ENCODE measurements around the gene GARNL3. TPM values are rescaled to one million over a fixed set of nuclear protein-coding genes. Genes with fewer than 3 reads are reported as not detected.

Gene GARNL3
- total and polyA plus RNA-seq, 11 donors, result 7.1 to 60.4 (median 20.3) TPM

- WGBS, 4 donors, result 96 to 97% (median 97%) methylated on average over 4 of the region's 4 CpGs
- Histone ChIP-seq H3K36me3 (peaks cover 0 to 3% (median 0%) of the 10 kb centered on the region in 9 donors), H3K4me1 (peaks cover 0 to 26% (median 12%) of the 10 kb centered on the region in 12 donors), H3K9me3 (no peaks in the 10 kb centered on the region), H3K27me3 (no peaks in the 10 kb centered on the region), H3K27ac (no peak overlapping the region), H3K4me3 (no peak overlapping the region)
- intact Hi-C loops (cut with DNase I), result loop anchor here in 4 of 10 donors (5.0 to 10.0 kb wide), 4 partner anchors 52 to 225 kb away; partner anchors contain the start of genes LRSAM1 (in 1 of the 4), RPL12 (in 1 of the 4) and SLC2A8 (in 1 of the 4)
- TF ChIP-seq POLR2A (IDR thresholded peaks at IDR 0.05) (no peak), CTCF (IDR thresholded peaks at IDR 0.05) (no peak)
- DNase-seq (no peak), ATAC-seq (no peak)
These were observed 34.7 kb upstream of the GARNL3 start for GRCh38 chr9:127229691-127230417.

GRCh38 chr9:127231666-127232065 lies 32.9 kb upstream of the GARNL3 start:
- H3K4me1 ChIP-seq, result peaks cover 0 to 18% (median 5%) of the 10 kb centered on the region in 12 donors
- DNase-seq, result no peak
- H3K27ac ChIP-seq, result no peak overlapping the region
- H3K9me3 ChIP-seq, result no peaks in the 10 kb centered on the region
- no peak overlapping the region for H3K4me3 ChIP-seq
- ATAC-seq, result no peak
- peaks cover 0 to 3% (median 0%) of the 10 kb centered on the region in 9 donors for H3K36me3 ChIP-seq
- intact Hi-C loops (cut with DNase I), result no loop called here
- H3K27me3 ChIP-seq, result no peaks in the 10 kb centered on the region
- TF ChIP-seq CTCF (IDR thresholded peaks at IDR 0.05) (no peak), POLR2A (IDR thresholded peaks at IDR 0.05) (no peak)
- 93 to 99% (median 98%) methylated on average over 3 of the region's 3 CpGs for WGBS, 4 donors

GRCh38 chr9:127232833-127233549 lies 31.6 kb upstream of the GARNL3 start:
- intact Hi-C loops (cut with DNase I), result no loop called here
- H3K4me1 ChIP-seq, result peaks cover 0 to 26% (median 5%) of the 10 kb centered on the region in 12 donors
- peak overlapping the region in 4 of 12 donors; percentile 3 to 49 (median 36) for H3K27ac ChIP-seq
- H3K27me3 ChIP-seq, result no peaks in the 10 kb centered on the region
- no peak overlapping the region for H3K4me3 ChIP-seq
- ATAC-seq, result no peak
- no peak for TF ChIP-seq CTCF (IDR thresholded peaks at IDR 0.05)
- TF ChIP-seq POLR2A (IDR thresholded peaks at IDR 0.05), result no peak
- H3K36me3 ChIP-seq, result peaks cover 0 to 5% (median 0%) of the 10 kb centered on the region in 9 donors
- 87 to 93% (median 91%) methylated on average over 4 of the region's 4 CpGs for WGBS, 4 donors
- no peak for DNase-seq
- H3K9me3 ChIP-seq, result no peaks in the 10 kb centered on the region

GRCh38 chr9:127233550-127233949 lies 31.0 kb upstream of the GARNL3 start:
- Histone ChIP-seq H3K4me1 (peaks cover 0 to 26% (median 5%) of the 10 kb centered on the region in 12 donors), H3K27me3 (no peaks in the 10 kb centered on the region), H3K9me3 (no peaks in the 10 kb centered on the region), H3K4me3 (no peak overlapping the region), H3K36me3 (peaks cover 0 to 6% (median 0%) of the 10 kb centered on the region in 9 donors), H3K27ac (peak overlapping the region in 6 of 12 donors; percentile 3 to 49 (median 16))
- WGBS, 4 donors, result 61 to 76% (median 69%) methylated on average over 4 of the region's 4 CpGs
- no peak for DNase-seq
- TF ChIP-seq POLR2A (IDR thresholded peaks at IDR 0.05), result no peak
- no peak for TF ChIP-seq CTCF (IDR thresholded peaks at IDR 0.05)
- intact Hi-C loops (cut with DNase I), result no loop called here
- peak in 1 of 4 donors; percentile 7 for ATAC-seq

Measured in heart left ventricle (tissue), 16 donors.